ENCODE results near the gene CCDC191.

CCDC191 gene

GRCh38 chr3:113953677-113954076 lies 102.6 kb downstream of the CCDC191 start:
- DNase-seq: no peak

- no peak for DNase-seq
Measured at GRCh38 chr3:113952921-113953320, 103.4 kb downstream of the CCDC191 start.

- no peak for DNase-seq
Measured at GRCh38 chr3:113948015-113948917, 108.1 kb downstream of the CCDC191 start.

GRCh38 chr3:113947372-113948014 lies 108.8 kb downstream of the CCDC191 start, which contains the start of gene ZDHHC23:
TSS of gene ZDHHC23 (plus strand) at chr3:113948013. CDS start at chr3:113948803, 790 bp downstream.
- peak; percentile 72 for DNase-seq

GRCh38 chr3:113946831-113947230 lies 109.5 kb downstream of the CCDC191 start:
- DNase-seq: no peak

- no peak for DNase-seq
Measured at GRCh38 chr3:113927556-113927955, 128.8 kb downstream of the CCDC191 start.

GRCh38 chr3:113914646-113915045 lies 141.7 kb downstream of the CCDC191 start:
- DNase-seq: peak; percentile 84

Measured in EL (cell line).